ENCODE data around the gene MPRIP.

DNA sequence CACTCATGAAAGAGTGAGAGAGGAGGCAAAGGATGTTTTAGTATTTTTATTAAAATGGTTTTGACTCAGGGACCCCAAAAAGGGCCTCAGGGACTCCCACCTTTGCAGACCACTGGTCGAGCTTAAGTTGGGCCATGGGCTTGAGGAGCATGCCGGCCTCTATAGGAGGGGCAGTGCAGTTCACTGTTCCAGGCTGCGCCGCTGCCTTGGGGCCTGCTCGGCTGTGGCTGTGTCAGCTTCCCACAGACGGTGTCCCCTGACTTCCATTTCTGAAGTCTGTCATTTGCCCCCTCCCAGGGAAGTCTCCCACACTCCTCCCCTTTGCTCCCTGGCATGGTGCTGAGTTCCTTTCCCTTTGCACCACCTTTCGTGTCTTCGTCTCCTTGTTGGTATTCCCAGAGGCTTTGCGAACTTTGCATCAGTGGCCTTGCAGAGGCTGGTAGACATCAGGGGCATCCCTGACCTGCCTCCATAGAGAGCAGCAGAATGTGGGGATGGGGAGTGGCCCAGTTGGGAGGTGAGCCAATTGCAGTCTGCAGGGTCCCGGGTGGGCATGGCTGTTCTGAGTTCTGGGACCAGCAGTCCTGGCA lies 17.1 kb downstream of the MPRIP start:
- TF ChIP-seq CTCF (IDR thresholded peaks at IDR 0.05) (no peak), POLR2A (IDR thresholded peaks at IDR 0.05) (no peak)
